Muscle of arm (tissue), 12 donors: ENCODE measurements around the gene SPATA25. TPM values are rescaled to one million over a fixed set of nuclear protein-coding genes. Genes with fewer than 3 reads are reported as not detected.

Source experiments
- DNase-seq: peaks from one replicate; pipeline ENCODE4 v3.0.0-alpha.2; 2013
- polyA plus RNA-seq, 12 donors: library from polyadenylated mRNA; unstranded; fragments of 120-200 nt; gene quantifications; one replicate each; pipeline ENCODE4 v1.2.1, GENCODE V29; 2013; ENCODE audit not compliant: insufficient read length in 12 of 12

SPATA25 gene
- polyA plus RNA-seq, 12 donors = 2.9 to 17.1 (median 6.7) TPM; not detected in 1

GRCh38 chr20:45867136-45867818 is 20.1 kb downstream of the SPATA25 start:
- DNase-seq = no peak

GRCh38 chr20:45866454-45866853 is 21.0 kb downstream of the SPATA25 start:
- DNase-seq = no peak

GRCh38 chr20:45863543-45864470 is 23.6 kb downstream of the SPATA25 start:
- DNase-seq = no peak

- no peak for DNase-seq
Measured at GRCh38 chr20:45861221-45862075, 26.0 kb downstream of the SPATA25 start.

- DNase-seq = no peak
Measured at GRCh38 chr20:45860560-45861220, 26.7 kb downstream of the SPATA25 start.

- no peak for DNase-seq
Measured at GRCh38 chr20:45859916-45860315, 27.5 kb downstream of the SPATA25 start.

GRCh38 chr20:45857882-45858216 is 29.6 kb downstream of the SPATA25 start:
- DNase-seq = no peak

GRCh38 chr20:45857114-45857881 is 30.1 kb downstream of the SPATA25 start, which contains the start of the genes ACOT8 and ZSWIM3:
ACOT8 (minus strand) TSS chr20:45857392; CDS start chr20:45857315, 77 bp downstream.
ZSWIM3 (plus strand) TSS chr20:45857614; CDS start chr20:45857826, 212 bp downstream.
- DNase-seq = peak; percentile 100

GRCh38 chr20:45853484-45853883 is 33.9 kb downstream of the SPATA25 start:
- no peak for DNase-seq

- no peak for DNase-seq
Measured at GRCh38 chr20:45852326-45852725, 35.1 kb downstream of the SPATA25 start.

GRCh38 chr20:45851501-45851900 is 35.9 kb downstream of the SPATA25 start:
- DNase-seq = no peak

GRCh38 chr20:45850926-45851325 is 36.5 kb downstream of the SPATA25 start:
- no peak for DNase-seq

- DNase-seq = no peak
Measured at GRCh38 chr20:45850238-45850637, 37.2 kb downstream of the SPATA25 start.

- DNase-seq = no peak
Measured at GRCh38 chr20:45848969-45849582, 38.3 kb downstream of the SPATA25 start.

- no peak for DNase-seq
Measured at GRCh38 chr20:45848421-45848820, 39.0 kb downstream of the SPATA25 start.

- no peak for DNase-seq
Measured at GRCh38 chr20:45845452-45845851, 42.0 kb downstream of the SPATA25 start.

- no peak for DNase-seq
Measured at GRCh38 chr20:45843506-45843905, 43.9 kb downstream of the SPATA25 start.

GRCh38 chr20:45842169-45842812 is 45.1 kb downstream of the SPATA25 start:
- no peak for DNase-seq

- DNase-seq = no peak
Measured at GRCh38 chr20:45841407-45842129, 45.9 kb downstream of the SPATA25 start.
